GM12874 (cell line): ENCODE results near the gene CROCC2.

Experiments used
- CTCF ChIP-seq: IDR thresholded peaks from 2 replicates; pipeline ENCODE4 v1.5.1; 2011; ENCODE audit warnings: low read depth, mild to moderate bottlenecking, control low read depth, low read length, moderate library complexity; ENCODE audit not compliant: insufficient read depth

CROCC2 gene

GRCh38 chr2:240998706-240998994 is 92.5 kb downstream of the CROCC2 start:
- no peak for TF ChIP-seq CTCF

GRCh38 chr2:240998995-240999791 is 93.1 kb downstream of the CROCC2 start:
- no peak for TF ChIP-seq CTCF

GRCh38 chr2:240999873-241000541 is 93.9 kb downstream of the CROCC2 start:
- TF ChIP-seq CTCF, result no peak

GRCh38 chr2:241000831-241001321 is 94.7 kb downstream of the CROCC2 start:
- no peak for TF ChIP-seq CTCF

GRCh38 chr2:241001413-241002274 is 95.5 kb downstream of the CROCC2 start:
- TF ChIP-seq CTCF, result no peak

- no peak for TF ChIP-seq CTCF
Measured at GRCh38 chr2:241002275-241003046, 96.3 kb downstream of the CROCC2 start.
